Motor neuron (in vitro differentiated cells): Measurements from ENCODE around the gene AMZ2. TPM values are rescaled to one million over a fixed set of nuclear protein-coding genes. Genes with fewer than 3 reads are reported as not detected.
A peak's percentile ranks its signal among the peaks of the same experiment; 100 is the strongest.

Experiments
- ATAC-seq, 8 experiments: fragments of 200-7000 bp; cut with Tn5 transposase; replicated peaks in 6 of 8; 2 replicates each; pipeline ENCODE4 v1.8.0; 2021; ENCODE audit warnings: mild to moderate bottlenecking in 8 of 8, moderate library complexity in 8 of 8
- H3K27ac ChIP-seq, 2 donors: fragments of 250-450 bp; sonication (Bioruptor Pico); 2 replicates each; pipeline ENCODE4 v1.9.0; 2021; ENCODE audit warnings: antibody characterized with exemption in 2 of 2, mild to moderate bottlenecking in 2 of 2, moderate library complexity in 1 of 2
- H3K4me1 ChIP-seq, 2 donors: fragments of 250-450 bp; sonication (Bioruptor Pico); replicated peaks in 1 of 2; 2 replicates each; pipeline ENCODE4 v1.6.1; 2021; ENCODE audit warnings: antibody characterized with exemption in 2 of 2, mild to moderate bottlenecking in 2 of 2, moderate library complexity in 1 of 2
- H3K4me3 ChIP-seq, 5 donors: fragments of 250-450 bp; sonication (Bioruptor Pico); 2 replicates each; pipeline ENCODE4 v1.9.0; 2021; ENCODE audit warnings: antibody characterized with exemption in 5 of 5, mild to moderate bottlenecking in 5 of 5, moderate library complexity in 4 of 5
- WGBS, 10 experiments: fragments of 450-650 bp; shearing (Covaris generic); methylation state at CpG; one replicate each; pipeline ENCODE4 v1.0.0; 2022; 5-methylcytosine and 5-hydroxymethylcytosine counted together
- in situ Hi-C, 9 experiments: fragments of 400-800 bp; cut with MboI; loops; one replicate each; pipeline ENCODE4 v1.15.0; 2021; ENCODE audit warnings: low sequenced_read_pairs in 9 of 9, low pct_unique_long_range_greater_than_20kb in 2 of 9; ENCODE audit not compliant: unreplicated experiment in 9 of 9
- total RNA-seq, 8 experiments: library from RNA; unstranded; fragments of 300-600 nt; gene quantifications; 2 replicates each; pipeline versions ENCODE4 v1.2.3 to v1.2.4, GENCODE V29; 2022

Gene AMZ2
- total RNA-seq, 8 experiments from 2014 or later: 60.9 to 114 (median 100) TPM

DNA sequence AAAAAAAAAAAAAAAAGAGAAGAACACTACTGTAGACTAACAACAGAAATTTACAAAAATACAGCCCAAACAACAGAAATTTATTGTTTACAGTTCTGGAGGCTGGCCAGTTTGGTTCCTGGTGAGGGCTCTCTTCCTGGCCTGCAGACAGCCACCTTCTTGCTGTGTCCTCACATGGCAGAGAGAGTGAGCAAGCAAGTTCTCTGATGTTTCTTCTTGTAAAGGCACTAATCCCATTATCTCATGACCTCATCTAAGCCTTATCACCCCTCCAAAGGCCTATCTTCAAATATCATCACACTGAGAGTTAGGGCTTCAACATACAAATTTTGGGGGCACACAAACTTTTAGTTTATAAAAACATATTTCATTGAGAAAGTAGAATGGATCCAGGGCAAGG, 50.8 kb downstream of the AMZ2 start:
- Histone ChIP-seq H3K4me1 (peaks cover under 1 to 6% of the 10 kb centered on the region in 2 donors), H3K27ac (no peak overlapping the region), H3K4me3 (no peak overlapping the region)
- ATAC-seq: no peak
- in situ Hi-C loops: loop anchor here in 1 of 9 experiments (25.0 kb wide), 1 partner anchor 139 kb away; no protein-coding TSS in a partner anchor

DNA sequence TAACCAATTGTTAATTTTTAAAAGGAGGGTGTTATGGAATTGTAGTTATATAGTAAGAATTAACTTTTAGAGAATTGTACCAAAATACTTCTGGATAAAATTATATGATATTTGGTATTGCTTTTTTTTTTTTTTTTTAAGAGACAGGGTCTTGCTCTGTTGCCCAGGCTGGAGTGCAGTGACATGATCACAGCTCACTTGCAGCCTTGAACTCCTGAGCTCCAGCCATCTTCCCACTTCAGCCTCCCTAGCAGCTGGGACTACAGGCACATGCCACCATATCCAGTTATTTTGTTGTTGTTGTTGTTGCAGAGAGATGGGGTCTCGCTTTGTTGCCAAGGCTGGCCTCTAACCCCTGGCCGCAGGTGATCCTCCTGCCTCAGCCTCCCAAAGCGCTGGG, 52.0 kb downstream of the AMZ2 start:
- no peak for ATAC-seq
- in situ Hi-C loops: loop anchor here in 1 of 9 experiments (25.0 kb wide), 1 partner anchor 137 kb away; no protein-coding TSS in a partner anchor
- H3K4me1 ChIP-seq: no peaks in the 10 kb centered on the region
- 80 to 100% (median 100%) methylated on average over 1 to 2 of the region's 3 CpGs; no CpG with 5 or more reads in 4 of the 10 experiments for WGBS, 10 experiments
- no peak overlapping the region for H3K4me3 ChIP-seq
- H3K27ac ChIP-seq: no peak overlapping the region

DNA sequence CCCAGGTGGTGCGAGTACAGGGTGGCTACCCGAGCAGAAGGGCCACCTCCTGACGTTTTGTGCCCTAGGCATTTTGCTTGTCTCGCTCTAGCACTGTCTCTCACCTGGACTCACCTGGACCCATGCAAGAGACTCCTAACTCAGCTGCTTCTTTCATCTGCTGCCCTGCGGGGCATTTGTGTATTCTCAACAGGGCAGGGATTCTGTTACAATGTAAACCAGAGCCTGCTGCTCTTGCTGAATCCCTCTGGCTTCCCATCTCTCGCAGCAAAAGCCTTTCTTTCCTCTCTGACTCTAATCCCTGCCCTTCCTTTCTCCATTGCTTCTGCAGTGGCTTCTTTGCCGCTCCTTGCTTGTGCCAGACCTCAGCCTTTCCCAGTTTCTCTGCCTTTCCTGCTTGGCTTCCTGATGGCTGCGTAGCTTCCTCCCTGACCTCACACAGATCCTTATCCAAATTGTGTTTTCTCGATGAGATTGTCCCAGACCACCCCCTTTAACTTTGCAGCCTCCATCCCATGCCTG, 53.7 kb downstream of the AMZ2 start:
- ATAC-seq: no peak
- Histone ChIP-seq H3K27ac (no peak overlapping the region), H3K4me1 (no peaks in the 10 kb centered on the region), H3K4me3 (no peak overlapping the region)
- in situ Hi-C loops: no loop called here
- WGBS, 10 experiments: 63 to 96% (median 90%) methylated on average over 2 to 5 of the region's 9 CpGs

DNA sequence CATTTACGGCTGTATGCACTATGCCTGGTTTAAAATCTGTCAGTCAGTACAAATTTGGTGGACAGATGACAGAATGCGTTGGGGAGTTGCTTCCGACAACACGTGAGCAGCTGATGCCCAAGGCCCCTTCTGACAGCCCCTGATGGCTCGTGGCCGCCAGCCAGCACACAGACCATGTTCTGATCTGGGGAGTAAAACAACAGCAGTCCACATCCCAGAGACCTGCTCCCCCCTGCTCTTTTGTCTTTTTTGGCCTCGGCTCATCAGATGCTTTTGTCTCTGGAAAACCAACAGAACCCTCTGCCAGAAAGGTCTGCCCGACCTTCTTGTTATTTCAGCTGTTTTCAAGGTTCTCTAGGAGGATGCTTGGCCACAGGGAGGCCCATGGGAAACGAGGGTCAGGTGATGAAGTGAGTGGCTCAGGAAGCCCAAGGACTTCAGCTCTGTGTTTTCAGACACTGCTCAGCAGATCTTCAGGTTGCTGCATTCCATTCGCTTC, 54.3 kb downstream of the AMZ2 start:
- no peak for ATAC-seq
- no peaks in the 10 kb centered on the region for H3K4me1 ChIP-seq
- in situ Hi-C loops: no loop called here
- 54 to 82% (median 79%) methylated on average over 1 to 10 of the region's 10 CpGs; no CpG with 5 or more reads in 2 of the 10 experiments for WGBS, 10 experiments
- no peak overlapping the region for H3K4me3 ChIP-seq
- no peak overlapping the region for H3K27ac ChIP-seq

DNA sequence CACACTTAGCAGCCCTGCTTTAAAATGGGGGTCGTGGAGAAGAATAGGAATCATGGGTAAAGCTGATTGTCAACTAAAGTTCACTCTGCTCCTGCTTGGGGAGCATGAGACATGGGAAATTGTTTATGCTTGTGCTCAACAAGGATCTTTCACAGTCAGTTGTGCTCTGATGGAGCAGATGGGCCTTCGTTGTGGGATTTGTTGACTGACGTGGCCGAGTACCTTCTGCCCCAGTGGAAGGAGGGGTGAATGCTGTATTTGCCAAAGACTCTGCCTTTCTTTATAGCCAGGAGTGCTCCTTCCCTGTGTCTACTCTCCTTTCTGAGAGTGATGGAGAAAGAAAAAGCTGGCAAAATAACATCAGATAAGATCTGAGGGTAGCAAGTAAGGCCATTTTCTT, 54.8 kb downstream of the AMZ2 start:
- in situ Hi-C loops: no loop called here
- no peak for ATAC-seq
- no peak overlapping the region for H3K4me3 ChIP-seq

DNA sequence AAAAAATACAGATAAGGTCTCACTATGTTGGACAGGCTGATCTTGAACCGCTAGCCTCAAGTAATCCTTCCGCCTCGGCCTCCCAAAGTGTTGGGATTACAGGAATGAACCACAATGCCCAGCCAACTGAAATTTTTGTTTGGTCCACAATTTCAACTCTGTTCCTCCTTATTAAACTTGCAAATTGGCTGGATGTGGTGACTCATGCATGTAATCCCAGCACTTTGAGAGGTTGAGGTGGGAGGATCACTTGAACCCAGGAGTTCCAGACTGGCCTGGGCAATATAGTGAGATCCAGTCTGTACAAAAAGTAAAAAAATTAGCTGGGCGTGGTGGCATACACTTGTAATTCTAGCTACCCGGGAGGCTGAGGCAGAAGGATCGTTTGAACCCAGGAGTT, 56.9 kb downstream of the AMZ2 start:
- in situ Hi-C loops: no loop called here
- Histone ChIP-seq H3K4me3 (no peak overlapping the region), H3K4me1 (no peaks in the 10 kb centered on the region), H3K27ac (no peak overlapping the region)
- 89 to 100% (median 100%) methylated on average over 1 to 6 of the region's 6 CpGs; no CpG with 5 or more reads in 1 of the 10 experiments for WGBS, 10 experiments
- peak in 1 of 8 experiments; percentile 22 for ATAC-seq

More for the DNA sequence above, 54.8 kb downstream of the AMZ2 start:
- 60 to 100% (median 77%) methylated on average over 1 to 4 of the region's 4 CpGs; no CpG with 5 or more reads in 3 of the 10 experiments for WGBS, 10 experiments
- H3K4me1 ChIP-seq: no peaks in the 10 kb centered on the region
- H3K27ac ChIP-seq: no peak overlapping the region

DNA sequence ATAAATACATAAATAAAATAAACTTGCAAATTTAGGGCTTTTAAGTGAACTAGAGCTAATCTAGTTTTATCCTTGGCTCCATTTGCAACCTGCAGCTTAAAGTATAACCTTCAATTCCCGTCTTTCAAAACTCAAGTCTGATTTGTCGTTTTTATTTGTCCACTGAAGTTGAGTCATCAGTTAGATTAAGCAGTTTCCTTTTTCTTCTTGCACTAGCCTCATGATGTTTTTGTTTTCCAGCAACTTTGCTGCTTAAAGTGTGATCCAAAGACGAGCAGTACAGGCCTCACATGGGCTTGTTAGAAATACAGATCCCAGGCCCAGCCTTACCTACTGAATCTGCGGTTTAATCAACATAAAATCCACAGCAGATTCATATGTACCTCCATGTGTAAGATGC, 57.3 kb downstream of the AMZ2 start:
- no peak overlapping the region for H3K27ac ChIP-seq
- no peak overlapping the region for H3K4me3 ChIP-seq
- in situ Hi-C loops: no loop called here
- ATAC-seq: no peak
- WGBS, 10 experiments: 37 to 100% (median 90%) methylated on average over 2 to 4 of the region's 4 CpGs
- H3K4me1 ChIP-seq: no peaks in the 10 kb centered on the region

Other genes starting within 250 kb of the AMZ2 start
- gene KPNA2, start 212.3 kb upstream of the AMZ2 start, total RNA-seq: 100 to 1,000 TPM in 4 of 8 experiments, 10 to 100 TPM in 4; 62.3 to 337 (median 147) TPM
- gene SLC16A6, start 43.1 kb downstream of the AMZ2 start, total RNA-seq: 10 to 100 TPM in 4 of 8 experiments, 1 to 10 TPM in 4; 4.3 to 25.6 (median 9.7) TPM
- 10 to 100 TPM in 6 of 8 experiments, 1 to 10 TPM in 2; 6.9 to 36.5 (median 12.6) TPM for gene ARSG, start 43.5 kb downstream of the AMZ2 start, total RNA-seq
- gene WIPI1, start 209.5 kb downstream of the AMZ2 start, total RNA-seq: 10 to 100 TPM; 11.7 to 82.8 (median 39.1) TPM